Smooth muscle cell (in vitro differentiated cells): ENCODE measurements around the gene IRGC. TPM values are rescaled to one million over a fixed set of nuclear protein-coding genes. Genes with fewer than 3 reads are reported as not detected.

ENCODE experiments used
- DNase-seq: peaks from one replicate; lab custom pipeline; 2025; ENCODE audit not compliant: unreplicated experiment; lab: John Stamatoyannopoulos, UW
- H2AFZ ChIP-seq: fragments of 200-600 bp; sonication (generic); 2 replicates; pipeline ENCODE4 v1.6.0; 2016; ENCODE audit warnings: antibody characterized with exemption, low read depth, mild to moderate bottlenecking
- H3F3A ChIP-seq: fragments of 200-600 bp; sonication (generic); 2 replicates; pipeline ENCODE4 v1.6.0; 2017; ENCODE audit warnings: antibody characterized with exemption, low read depth
- H3K27ac ChIP-seq: fragments of 200-600 bp; sonication (generic); 2 replicates; pipeline ENCODE4 v1.5.1; 2016; ENCODE audit warnings: low read depth, mild to moderate bottlenecking
- H3K27me3 ChIP-seq: fragments of 200-600 bp; sonication (generic); 2 replicates; pipeline ENCODE4 v1.6.1; 2016; ENCODE audit warnings: low read depth, mild to moderate bottlenecking
- H3K36me3 ChIP-seq: fragments of 200-600 bp; sonication (generic); 2 replicates; pipeline ENCODE4 v1.5.1; 2016; ENCODE audit warnings: low read depth
- H3K4me1 ChIP-seq: fragments of 200-600 bp; sonication (generic); 2 replicates; pipeline ENCODE4 v1.5.1; 2016; ENCODE audit warnings: low read depth
- H3K4me2 ChIP-seq: fragments of 200-600 bp; sonication (generic); 2 replicates; pipeline ENCODE4 v1.6.0; 2016; ENCODE audit warnings: mild to moderate bottlenecking
- H3K4me3 ChIP-seq: fragments of 200-600 bp; sonication (generic); 2 replicates; pipeline ENCODE4 v1.5.1; 2016; ENCODE audit warnings: mild to moderate bottlenecking
- H3K79me2 ChIP-seq: fragments of 200-600 bp; sonication (generic); 2 replicates; pipeline ENCODE4 v1.6.0; 2016; ENCODE audit warnings: low read depth, mild to moderate bottlenecking
- H3K9ac ChIP-seq: fragments of 200-600 bp; sonication (generic); 2 replicates; pipeline ENCODE4 v1.6.0; 2016; ENCODE audit warnings: low read depth
- H3K9me3 ChIP-seq: fragments of 200-600 bp; sonication (generic); replicated peaks from 2 replicates; pipeline ENCODE4 v1.5.1; 2016; ENCODE audit warnings: low read depth
- H4K20me1 ChIP-seq: fragments of 200-600 bp; sonication (generic); 2 replicates; pipeline ENCODE4 v1.6.0; 2016; ENCODE audit warnings: low read depth
- WGBS: methylation state at CpG from one replicate; pipeline ENCODE4 v1.1.7; 2016; ENCODE audit warnings: low lambda C conversion rate; 5-methylcytosine and 5-hydroxymethylcytosine counted together
- polyA plus RNA-seq: library from polyadenylated mRNA; unstranded; fragments of >200 nt; fragmentation: Nextera tagmentation; extraction: Ambion mirVana; gene quantifications from 2 replicates; pipeline ENCODE4 v1.2.1, GENCODE V29; 2016
- total RNA-seq: library from RNA; depleted of rRNA; stranded (reverse); fragments of >200 nt; gene quantifications from 2 replicates; pipeline ENCODE4 v1.2.3, GENCODE V29; 2014
- TF ChIP-seq, protein P1 (sequence below): fragments of 200-600 bp; sonication (generic); IDR thresholded peaks from 2 replicates; pipeline ENCODE4 v1.5.1; 2017; ENCODE audit warnings: borderline replicate concordance, mild to moderate bottlenecking, antibody characterized with exemption; ENCODE audit not compliant: insufficient read depth, poor library complexity, severe bottlenecking

IRGC gene
- total and polyA plus RNA-seq, 2 experiments from 2014 or later: not detected

- no peaks in the 10 kb centered on the region for H4K20me1 ChIP-seq
- peaks cover 4% of the 10 kb centered on the region for H3K4me1 ChIP-seq
- no peak overlapping the region for H3K4me2 ChIP-seq
- no peaks in the 10 kb centered on the region for H3F3A ChIP-seq
- no peaks in the 10 kb centered on the region for H3K9me3 ChIP-seq
- WGBS: 79% methylated on average over 3 of the region's 3 CpGs
- no peak overlapping the region for H2AFZ ChIP-seq
- no peak overlapping the region for H3K27ac ChIP-seq
- no peaks in the 10 kb centered on the region for H3K36me3 ChIP-seq
- H3K79me2 ChIP-seq: no peaks in the 10 kb centered on the region
- H3K9ac ChIP-seq: no peak overlapping the region
- no peak overlapping the region for H3K4me3 ChIP-seq
- no peak for DNase-seq
- TF ChIP-seq, protein P1, sequence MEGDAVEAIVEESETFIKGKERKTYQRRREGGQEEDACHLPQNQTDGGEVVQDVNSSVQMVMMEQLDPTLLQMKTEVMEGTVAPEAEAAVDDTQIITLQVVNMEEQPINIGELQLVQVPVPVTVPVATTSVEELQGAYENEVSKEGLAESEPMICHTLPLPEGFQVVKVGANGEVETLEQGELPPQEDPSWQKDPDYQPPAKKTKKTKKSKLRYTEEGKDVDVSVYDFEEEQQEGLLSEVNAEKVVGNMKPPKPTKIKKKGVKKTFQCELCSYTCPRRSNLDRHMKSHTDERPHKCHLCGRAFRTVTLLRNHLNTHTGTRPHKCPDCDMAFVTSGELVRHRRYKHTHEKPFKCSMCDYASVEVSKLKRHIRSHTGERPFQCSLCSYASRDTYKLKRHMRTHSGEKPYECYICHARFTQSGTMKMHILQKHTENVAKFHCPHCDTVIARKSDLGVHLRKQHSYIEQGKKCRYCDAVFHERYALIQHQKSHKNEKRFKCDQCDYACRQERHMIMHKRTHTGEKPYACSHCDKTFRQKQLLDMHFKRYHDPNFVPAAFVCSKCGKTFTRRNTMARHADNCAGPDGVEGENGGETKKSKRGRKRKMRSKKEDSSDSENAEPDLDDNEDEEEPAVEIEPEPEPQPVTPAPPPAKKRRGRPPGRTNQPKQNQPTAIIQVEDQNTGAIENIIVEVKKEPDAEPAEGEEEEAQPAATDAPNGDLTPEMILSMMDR: no peak
- no peaks in the 10 kb centered on the region for H3K27me3 ChIP-seq
Measured at GRCh38 chr19:43690444-43690843, 25.4 kb upstream of the IRGC start.

DNA sequence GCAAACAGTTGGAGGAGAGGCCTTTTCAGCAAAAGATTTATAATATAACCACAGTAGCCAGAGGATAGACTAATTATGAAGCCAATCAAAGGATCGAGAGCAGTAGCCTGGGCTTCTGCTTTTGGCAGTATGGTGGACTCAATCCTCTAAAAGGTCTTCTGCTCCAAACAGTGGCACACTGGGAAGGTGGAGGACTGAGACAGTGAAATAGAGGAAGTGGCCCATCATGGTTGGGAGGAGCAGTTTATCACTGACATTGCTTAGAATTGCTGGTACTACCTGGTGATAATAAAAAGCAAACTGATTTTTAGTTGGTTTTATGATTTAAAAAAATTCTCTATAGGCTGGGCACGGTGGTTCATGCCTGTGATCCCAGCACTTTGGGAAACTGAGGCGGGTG lies 25.0 kb upstream of the IRGC start:
- Histone ChIP-seq H3K9ac (no peak overlapping the region), H3K4me3 (no peak overlapping the region), H3K9me3 (no peaks in the 10 kb centered on the region), H3K27me3 (no peaks in the 10 kb centered on the region), H3K79me2 (no peaks in the 10 kb centered on the region), H4K20me1 (no peaks in the 10 kb centered on the region), H2AFZ (no peak overlapping the region), H3K4me2 (no peak overlapping the region), H3K4me1 (peaks cover 4% of the 10 kb centered on the region), H3K27ac (no peak overlapping the region), H3F3A (no peaks in the 10 kb centered on the region), H3K36me3 (no peaks in the 10 kb centered on the region)
- 85% methylated on average over 3 of the region's 3 CpGs for whole genome bisulfite sequencing
- TF ChIP-seq, protein P1: no peak
- DNase-seq: no peak

DNA sequence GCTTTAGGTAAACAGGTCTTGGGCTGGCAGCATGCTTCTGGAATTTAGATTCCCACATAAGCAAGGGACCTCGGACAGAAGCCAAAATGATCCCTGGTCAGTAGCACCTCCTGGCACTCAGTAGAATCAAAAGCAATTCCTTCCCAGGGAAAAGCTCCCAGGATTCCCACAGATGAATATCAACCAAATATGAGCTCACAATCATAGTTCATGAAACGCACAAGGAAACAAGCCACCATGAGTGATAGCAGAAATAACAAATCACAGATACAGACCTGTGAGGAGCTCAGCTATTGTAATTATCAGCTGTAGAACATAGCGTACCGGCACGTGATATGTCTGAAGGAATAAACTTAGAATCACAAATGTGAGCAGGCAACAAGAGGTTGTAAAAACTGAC lies 24.1 kb upstream of the IRGC start:
- Histone ChIP-seq H3K79me2 (no peaks in the 10 kb centered on the region), H4K20me1 (no peaks in the 10 kb centered on the region), H3K4me2 (no peak overlapping the region), H3F3A (no peaks in the 10 kb centered on the region), H3K36me3 (no peaks in the 10 kb centered on the region), H3K27me3 (no peaks in the 10 kb centered on the region), H3K27ac (no peak overlapping the region), H2AFZ (no peak overlapping the region), H3K9ac (no peak overlapping the region), H3K9me3 (no peaks in the 10 kb centered on the region), H3K4me3 (no peak overlapping the region), H3K4me1 (peaks cover 4% of the 10 kb centered on the region)
- TF ChIP-seq, protein P1: no peak
- WGBS: 90% methylated on average over 5 of the region's 5 CpGs
- DNase-seq: no peak

GRCh38 chr19:43692385-43692784 lies 23.5 kb upstream of the IRGC start:
- no peak overlapping the region for H3K4me3 ChIP-seq
- H3K79me2 ChIP-seq: no peaks in the 10 kb centered on the region
- no peak overlapping the region for H3K4me2 ChIP-seq
- H3K9me3 ChIP-seq: no peaks in the 10 kb centered on the region
- H2AFZ ChIP-seq: no peak overlapping the region
- H3F3A ChIP-seq: no peaks in the 10 kb centered on the region
- no peak for DNase-seq
- H3K9ac ChIP-seq: no peak overlapping the region
- no peaks in the 10 kb centered on the region for H3K36me3 ChIP-seq
- H4K20me1 ChIP-seq: no peaks in the 10 kb centered on the region
- no peaks in the 10 kb centered on the region for H3K27me3 ChIP-seq
- WGBS: 80% methylated on average over 2 of the region's 2 CpGs
- TF ChIP-seq, protein P1: no peak
- peaks cover 4% of the 10 kb centered on the region for H3K4me1 ChIP-seq
- no peak overlapping the region for H3K27ac ChIP-seq
